ENCODE data around the gene ABLIM1. TPM values are rescaled to one million over a fixed set of nuclear protein-coding genes. Genes with fewer than 3 reads are reported as not detected.

The ABLIM1 gene
- total and polyA plus RNA-seq, 2 experiments from 2014 or later, result 21.9 to 45.1 TPM

GRCh38 chr10:114412907-114413797, 244.9 kb downstream of the ABLIM1 start:
- Histone ChIP-seq H4K20me1 (replicated peaks; ENCODE audit: insufficient read depth) (no peaks in the 10 kb centered on the region), H3K27me3 (ENCODE audit: insufficient read depth) (no peaks in the 10 kb centered on the region), H3K4me1 (ENCODE audit: insufficient read depth) (peaks cover 11% of the 10 kb centered on the region), H3K79me2 (replicated peaks; ENCODE audit: insufficient read depth) (no peaks in the 10 kb centered on the region), H3K4me2 (no peak overlapping the region), H3K27ac (ENCODE audit: low read depth) (no peak overlapping the region), H3F3A (replicated peaks; ENCODE audit: low read depth) (no peaks in the 10 kb centered on the region), H3K4me3 (no peak overlapping the region), H3K9me2 (ENCODE audit: insufficient read depth) (no peaks in the 10 kb centered on the region), H3K36me3 (ENCODE audit: insufficient read depth) (no peaks in the 10 kb centered on the region), H2AFZ (no peak overlapping the region)
- DNase-seq (ENCODE audit: low spot score), result no peak
- Mint-ChIP-seq H3K27ac (no peak overlapping the region), H3K9me3 (peaks cover under 1% of the 10 kb centered on the region; the same call in 1 of the 3 replicates), H3K27me3 (ENCODE audit: insufficient read depth, low read depth, poor library complexity) (peaks cover 8% of the 10 kb centered on the region), H3K4me3 (no peak overlapping the region), H3K36me3 (ENCODE audit: low read depth) (no peaks in the 10 kb centered on the region), H3K4me1 (peaks cover 17% of the 10 kb centered on the region)
- ATAC-seq, result no peak
- TF ChIP-seq EZH2 (IDR thresholded peaks at IDR 0.05; ENCODE audit: low read depth, unreplicated experiment), result no peak
- TF ChIP-seq NANOG (IDR thresholded peaks at IDR 0.05; ENCODE audit: borderline replicate concordance), result no peak
- TF ChIP-seq ETS1 (IDR thresholded peaks at IDR 0.05), result no peak
- no peak for TF ChIP-seq STAT1 (IDR thresholded peaks at IDR 0.05; ENCODE audit: unreplicated experiment)
- no peak for TF ChIP-seq CTCF (conservative IDR thresholded peaks at IDR 0.05; ENCODE audit: low read depth in 2 of 2)
- no peak for TF ChIP-seq ZNF331 (CRISPR knock-in tag; IDR thresholded peaks at IDR 0.05; ENCODE audit: low read depth)
- TF ChIP-seq, protein P1, sequence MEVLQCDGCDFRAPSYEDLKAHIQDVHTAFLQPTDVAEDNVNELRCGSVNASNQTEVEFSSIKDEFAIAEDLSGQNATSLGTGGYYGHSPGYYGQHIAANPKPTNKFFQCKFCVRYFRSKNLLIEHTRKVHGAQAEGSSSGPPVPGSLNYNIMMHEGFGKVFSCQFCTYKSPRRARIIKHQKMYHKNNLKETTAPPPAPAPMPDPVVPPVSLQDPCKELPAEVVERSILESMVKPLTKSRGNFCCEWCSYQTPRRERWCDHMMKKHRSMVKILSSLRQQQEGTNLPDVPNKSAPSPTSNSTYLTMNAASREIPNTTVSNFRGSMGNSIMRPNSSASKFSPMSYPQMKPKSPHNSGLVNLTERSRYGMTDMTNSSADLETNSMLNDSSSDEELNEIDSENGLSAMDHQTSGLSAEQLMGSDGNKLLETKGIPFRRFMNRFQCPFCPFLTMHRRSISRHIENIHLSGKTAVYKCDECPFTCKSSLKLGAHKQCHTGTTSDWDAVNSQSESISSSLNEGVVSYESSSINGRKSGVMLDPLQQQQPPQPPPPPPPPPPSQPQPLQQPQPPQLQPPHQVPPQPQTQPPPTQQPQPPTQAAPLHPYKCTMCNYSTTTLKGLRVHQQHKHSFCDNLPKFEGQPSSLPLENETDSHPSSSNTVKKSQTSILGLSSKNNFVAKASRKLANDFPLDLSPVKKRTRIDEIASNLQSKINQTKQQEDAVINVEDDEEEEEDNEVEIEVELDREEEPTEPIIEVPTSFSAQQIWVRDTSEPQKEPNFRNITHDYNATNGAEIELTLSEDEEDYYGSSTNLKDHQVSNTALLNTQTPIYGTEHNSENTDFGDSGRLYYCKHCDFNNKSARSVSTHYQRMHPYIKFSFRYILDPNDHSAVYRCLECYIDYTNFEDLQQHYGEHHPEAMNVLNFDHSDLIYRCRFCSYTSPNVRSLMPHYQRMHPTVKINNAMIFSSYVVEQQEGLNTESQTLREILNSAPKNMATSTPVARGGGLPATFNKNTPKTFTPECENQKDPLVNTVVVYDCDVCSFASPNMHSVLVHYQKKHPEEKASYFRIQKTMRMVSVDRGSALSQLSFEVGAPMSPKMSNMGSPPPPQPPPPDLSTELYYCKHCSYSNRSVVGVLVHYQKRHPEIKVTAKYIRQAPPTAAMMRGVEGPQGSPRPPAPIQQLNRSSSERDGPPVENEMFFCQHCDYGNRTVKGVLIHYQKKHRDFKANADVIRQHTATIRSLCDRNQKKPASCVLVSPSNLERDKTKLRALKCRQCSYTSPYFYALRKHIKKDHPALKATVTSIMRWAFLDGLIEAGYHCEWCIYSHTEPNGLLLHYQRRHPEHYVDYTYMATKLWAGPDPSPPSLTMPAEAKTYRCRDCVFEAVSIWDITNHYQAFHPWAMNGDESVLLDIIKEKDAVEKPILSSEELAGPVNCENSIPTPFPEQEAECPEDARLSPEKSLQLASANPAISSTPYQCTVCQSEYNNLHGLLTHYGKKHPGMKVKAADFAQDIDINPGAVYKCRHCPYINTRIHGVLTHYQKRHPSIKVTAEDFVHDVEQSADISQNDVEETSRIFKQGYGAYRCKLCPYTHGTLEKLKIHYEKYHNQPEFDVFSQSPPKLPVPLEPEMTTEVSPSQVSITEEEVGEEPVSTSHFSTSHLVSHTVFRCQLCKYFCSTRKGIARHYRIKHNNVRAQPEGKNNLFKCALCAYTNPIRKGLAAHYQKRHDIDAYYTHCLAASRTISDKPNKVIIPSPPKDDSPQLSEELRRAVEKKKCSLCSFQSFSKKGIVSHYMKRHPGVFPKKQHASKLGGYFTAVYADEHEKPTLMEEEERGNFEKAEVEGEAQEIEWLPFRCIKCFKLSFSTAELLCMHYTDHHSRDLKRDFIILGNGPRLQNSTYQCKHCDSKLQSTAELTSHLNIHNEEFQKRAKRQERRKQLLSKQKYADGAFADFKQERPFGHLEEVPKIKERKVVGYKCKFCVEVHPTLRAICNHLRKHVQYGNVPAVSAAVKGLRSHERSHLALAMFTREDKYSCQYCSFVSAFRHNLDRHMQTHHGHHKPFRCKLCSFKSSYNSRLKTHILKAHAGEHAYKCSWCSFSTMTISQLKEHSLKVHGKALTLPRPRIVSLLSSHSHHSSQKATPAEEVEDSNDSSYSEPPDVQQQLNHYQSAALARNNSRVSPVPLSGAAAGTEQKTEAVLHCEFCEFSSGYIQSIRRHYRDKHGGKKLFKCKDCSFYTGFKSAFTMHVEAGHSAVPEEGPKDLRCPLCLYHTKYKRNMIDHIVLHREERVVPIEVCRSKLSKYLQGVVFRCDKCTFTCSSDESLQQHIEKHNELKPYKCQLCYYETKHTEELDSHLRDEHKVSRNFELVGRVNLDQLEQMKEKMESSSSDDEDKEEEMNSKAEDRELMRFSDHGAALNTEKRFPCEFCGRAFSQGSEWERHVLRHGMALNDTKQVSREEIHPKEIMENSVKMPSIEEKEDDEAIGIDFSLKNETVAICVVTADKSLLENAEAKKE (CRISPR knock-in tag; IDR thresholded peaks at IDR 0.05), result no peak
